D721Med (cell line): ENCODE measurements around the gene NINJ2.

Experiments used
- DNase-seq: peaks from one replicate; pipeline ENCODE4 v3.0.0; 2011; ENCODE audit warnings: low spot score; ENCODE audit not compliant: insufficient read length
- FAIRE-seq: peaks from 2 replicates; lab custom pipeline; 2011; peaks lifted over from hg19 to GRCh38; lab: Jason Lieb, UNC
- CTCF ChIP-seq: IDR thresholded peaks from 2 replicates; pipeline ENCODE4 v1.5.1; 2012; ENCODE audit warnings: mild to moderate bottlenecking, control low read depth; ENCODE audit not compliant: insufficient read depth; ENCODE audit errors: missing control alignments

The NINJ2 gene

DNA sequence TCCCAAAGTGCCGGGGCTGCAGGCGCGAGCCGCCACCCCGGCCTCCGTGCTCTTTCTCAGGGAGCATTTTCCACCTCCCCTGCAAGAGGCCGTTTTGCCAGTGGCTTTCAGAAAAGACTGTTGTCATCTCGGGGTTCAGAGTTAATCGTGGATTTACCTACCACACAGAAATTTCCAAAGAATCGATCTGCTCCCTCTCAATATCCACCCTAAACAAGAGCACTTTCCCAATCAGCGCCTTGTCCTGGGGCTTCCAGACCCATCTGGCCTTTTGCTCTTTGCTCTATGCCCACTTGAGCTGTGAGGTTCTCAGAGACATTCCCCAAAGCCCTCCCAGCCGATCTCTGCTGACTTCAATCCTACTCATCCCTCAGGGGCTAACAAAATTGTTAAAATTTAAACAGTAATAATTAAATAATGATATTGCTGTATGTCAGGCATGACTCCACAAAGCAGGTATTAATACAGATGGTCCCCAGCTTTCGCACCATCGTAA is 86.6 kb downstream of the NINJ2 start:
- FAIRE-seq (no peak), DNase-seq (no peak)
- TF ChIP-seq CTCF: no peak

DNA sequence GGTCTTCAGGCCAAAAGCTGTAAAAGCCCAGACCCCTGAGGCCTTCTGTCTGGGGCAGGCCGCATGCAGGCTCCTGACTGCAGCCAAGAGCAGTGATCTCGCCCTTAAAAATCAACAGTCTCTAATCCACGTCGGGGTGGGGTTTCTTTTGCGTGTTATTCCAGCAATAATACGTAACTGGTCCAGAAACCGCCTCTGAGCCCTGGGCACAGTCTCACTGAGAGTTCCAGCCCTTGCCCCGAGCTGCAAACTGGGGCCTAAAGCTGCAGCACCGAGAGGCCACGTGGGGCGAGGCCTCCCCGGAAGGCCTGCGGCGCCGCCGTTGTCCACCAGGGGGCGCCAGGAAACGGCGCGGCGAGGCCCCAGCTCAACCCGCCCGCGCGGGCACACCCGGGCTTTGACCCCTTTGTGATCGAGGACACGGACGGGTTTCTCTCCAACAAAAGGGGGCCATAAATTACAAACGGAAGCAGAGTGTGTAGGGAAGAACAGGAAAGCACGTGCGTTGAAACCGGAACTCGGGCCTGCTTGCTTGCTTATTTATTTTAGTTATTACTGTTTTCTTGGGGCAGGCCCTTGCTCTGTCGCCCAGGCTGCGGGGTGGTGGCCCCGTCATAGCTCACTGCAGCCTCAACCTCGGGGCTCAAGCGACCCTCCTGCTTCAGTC is 87.2 kb downstream of the NINJ2 start:
- peak; percentile 71 for TF ChIP-seq CTCF
- no peak for FAIRE-seq
- DNase-seq: peak; percentile 82

DNA sequence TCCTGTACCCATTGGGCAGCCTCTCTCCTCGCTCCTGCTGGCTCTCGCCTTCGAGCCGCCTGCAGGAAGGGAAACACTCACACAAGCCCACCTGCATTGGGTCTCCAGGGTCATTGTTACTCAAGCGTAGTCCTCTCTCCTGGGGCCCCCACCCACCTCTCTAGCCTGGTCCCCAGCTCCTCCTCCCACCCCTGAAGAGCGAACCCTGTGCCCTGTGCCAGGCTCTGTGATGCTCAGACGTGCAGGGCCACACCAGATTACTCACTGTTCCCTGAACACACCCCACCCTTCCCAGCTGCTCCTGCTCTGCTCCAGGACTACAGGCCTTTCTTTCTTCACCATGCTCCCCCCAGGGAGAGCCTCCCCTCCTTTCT is 88.1 kb downstream of the NINJ2 start:
- no peak for TF ChIP-seq CTCF
- no peak for DNase-seq
- no peak for FAIRE-seq

DNA sequence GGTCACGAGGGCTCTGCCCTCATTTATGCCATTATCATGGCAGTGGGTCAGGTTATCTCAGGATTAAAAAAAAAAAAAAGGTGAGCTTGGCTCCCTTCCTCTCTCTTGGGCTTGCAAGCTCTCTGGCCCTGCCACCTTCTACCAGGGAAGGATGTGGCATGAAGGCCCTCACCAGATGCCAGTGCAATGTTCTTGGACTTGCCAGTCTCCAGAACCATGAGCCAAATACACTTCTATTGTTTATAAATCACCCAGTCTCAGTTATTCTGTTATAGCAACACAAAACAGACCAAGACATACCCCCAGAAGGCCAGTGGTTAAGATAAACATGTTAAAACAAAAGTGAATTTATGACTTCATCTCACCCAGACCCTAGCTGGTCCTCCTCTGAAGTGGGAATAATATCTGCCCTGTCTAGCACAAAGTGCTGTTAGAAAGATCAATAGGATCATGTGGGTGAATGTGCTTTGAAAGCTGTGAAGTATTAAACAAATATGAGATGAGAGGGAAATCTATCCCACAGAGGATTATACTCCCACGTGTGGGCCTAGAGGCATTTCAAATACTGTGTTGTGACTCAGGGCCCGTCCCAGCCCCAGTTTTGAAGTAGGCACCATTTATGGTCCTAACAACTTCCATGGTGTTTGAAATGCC is 88.6 kb downstream of the NINJ2 start:
- FAIRE-seq (no peak), DNase-seq (no peak)
- no peak for TF ChIP-seq CTCF

DNA sequence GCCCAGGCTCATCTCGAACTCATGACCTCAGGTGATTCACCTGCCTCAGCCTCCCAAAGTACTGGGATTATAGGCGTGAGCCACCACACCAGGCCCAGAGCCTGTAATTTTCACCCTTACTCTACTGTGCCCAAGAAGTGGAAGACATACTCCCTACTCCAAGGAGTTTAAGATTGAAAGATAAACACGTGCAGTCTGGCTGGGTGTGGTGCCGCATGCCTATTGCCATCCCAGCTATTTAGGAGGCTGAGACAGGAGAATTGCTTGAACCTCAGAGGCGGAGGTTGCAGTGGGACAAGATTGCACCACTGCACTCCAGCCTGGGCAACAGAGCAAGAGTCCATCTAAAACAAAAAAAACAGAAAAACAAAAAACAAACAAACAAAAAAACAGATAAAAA is 90.0 kb downstream of the NINJ2 start:
- no peak for FAIRE-seq
- TF ChIP-seq CTCF: no peak
- DNase-seq: no peak

DNA sequence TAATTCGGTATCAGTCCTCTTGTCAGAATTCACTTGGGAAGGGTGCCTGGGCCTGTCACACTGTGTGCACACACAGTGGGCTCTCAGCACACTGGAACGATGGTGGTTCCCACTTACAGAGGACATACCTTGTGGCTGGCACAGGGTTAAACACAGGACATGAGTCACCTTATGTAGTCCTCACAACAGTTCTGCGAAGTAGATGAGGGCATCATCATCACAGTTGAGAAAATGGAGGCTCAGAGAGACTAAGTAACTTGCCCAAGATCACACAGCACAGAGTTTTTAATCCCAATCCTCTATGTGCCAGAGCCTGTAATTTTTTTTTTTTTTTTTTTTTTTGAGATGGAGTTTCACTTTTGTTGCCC is 90.7 kb downstream of the NINJ2 start:
- no peak for TF ChIP-seq CTCF
- DNase-seq (no peak), FAIRE-seq (no peak)

DNA sequence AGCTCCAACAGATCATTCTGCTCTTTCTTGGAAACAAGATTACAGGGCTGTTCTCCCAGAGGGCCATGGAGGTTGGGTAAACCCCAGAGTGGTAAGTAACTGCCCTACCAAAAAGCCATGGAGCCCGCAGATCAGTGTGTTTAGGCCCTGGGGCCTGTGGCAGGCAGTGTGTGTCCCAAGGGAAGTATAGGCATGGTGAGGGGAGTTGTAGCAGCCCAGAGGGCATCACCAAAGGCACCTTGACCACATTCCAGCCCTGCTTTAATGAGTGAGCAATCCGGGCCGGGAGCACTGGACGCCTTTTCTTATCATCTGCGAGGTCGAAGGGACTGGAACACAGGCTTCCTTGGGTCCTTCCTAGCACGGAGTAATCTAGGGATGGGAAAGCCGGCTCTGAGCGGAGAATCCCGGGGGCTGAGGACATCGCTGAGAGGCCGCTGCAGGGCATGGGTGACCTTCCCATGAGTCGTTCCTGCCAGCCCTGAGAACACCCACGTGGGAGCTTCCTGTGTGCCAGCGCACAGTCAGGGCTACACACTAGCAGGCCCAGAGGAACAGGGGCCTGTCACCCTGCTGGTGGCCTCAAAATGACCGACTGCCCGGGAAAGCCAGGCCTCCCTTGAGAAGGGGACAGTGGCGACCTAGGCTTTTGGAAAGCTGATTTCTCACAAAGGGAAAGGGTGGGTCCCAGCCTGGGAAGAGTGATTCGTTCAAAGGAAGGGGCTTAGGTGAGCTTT is 91.3 kb downstream of the NINJ2 start:
- no peak for TF ChIP-seq CTCF
- FAIRE-seq (no peak), DNase-seq (no peak)
